Spleen (tissue), 11 donors: ENCODE data around the gene NOTUM. TPM values are rescaled to one million over a fixed set of nuclear protein-coding genes. Genes with fewer than 3 reads are reported as not detected.

ENCODE experiments used
- DNase-seq: peaks from one replicate; pipeline ENCODE4 v3.0.0-alpha.2; 2020
- H3K27ac ChIP-seq, 8 donors: fragments of 200-600 bp; sonication (generic) in 7 of 8; 1 replicate in 4 of 8; 2 replicates in 4 of 8; pipeline versions ENCODE4 v1.5.0 to v1.8.0; 2016 to 2021; ENCODE audit warnings: inconsistent platforms in 4 of 8, mild to moderate bottlenecking in 4 of 8, moderate library complexity in 1 of 8
- H3K27me3 ChIP-seq, 7 donors: fragments of 200-600 bp; sonication (generic) in 6 of 7; replicated peaks in 1 of 7; 1 replicate in 4 of 7; 2 replicates in 3 of 7; pipeline versions ENCODE4 v1.5.0 to v1.8.0; 2016 to 2021; ENCODE audit warnings: inconsistent platforms in 3 of 7, mild to moderate bottlenecking in 1 of 7
- H3K36me3 ChIP-seq, 6 donors: fragments of 200-600 bp; sonication (generic) in 5 of 6; 1 replicate in 4 of 6; 2 replicates in 2 of 6; pipeline versions ENCODE4 v1.5.0 to v1.8.0; 2016 to 2021; ENCODE audit warnings: inconsistent platforms in 2 of 6
- H3K4me1 ChIP-seq, 6 donors: fragments of 200-600 bp; sonication (generic) in 5 of 6; 1 replicate in 3 of 6; 2 replicates in 3 of 6; pipeline versions ENCODE4 v1.5.0 to v1.8.0; 2016 to 2021; ENCODE audit warnings: inconsistent platforms in 3 of 6
- H3K4me3 ChIP-seq, 8 donors: fragments of 200-600 bp; sonication (generic) in 7 of 8; 1 replicate in 4 of 8; 2 replicates in 4 of 8; pipeline versions ENCODE4 v1.5.0 to v1.8.0; 2016 to 2021; ENCODE audit warnings: inconsistent platforms in 4 of 8, mild to moderate bottlenecking in 4 of 8, moderate library complexity in 2 of 8
- H3K9me3 ChIP-seq, 8 donors: fragments of 200-600 bp; sonication (generic) in 7 of 8; 1 replicate in 4 of 8; 2 replicates in 4 of 8; pipeline versions ENCODE4 v1.5.0 to v1.8.0; 2016 to 2021; ENCODE audit warnings: inconsistent platforms in 4 of 8
- CTCF ChIP-seq, 11 experiments: fragments of 200-600 bp in 7 of 11; fragments of 450-650 bp in 4 of 11; sonication (generic) in 4 of 11; IDR thresholded peaks in 8 of 11; conservative IDR thresholded peaks in 3 of 11; 1 replicate in 7 of 11; 2 replicates in 4 of 11; pipeline versions ENCODE4 v1.4.0 to v1.8.0; 2016 to 2021; ENCODE audit warnings: antibody characterized with exemption in 11 of 11, inconsistent platforms in 4 of 11, mild to moderate bottlenecking in 1 of 11
- POLR2A ChIP-seq, 3 donors: fragments of 450-650 bp; IDR thresholded peaks; one replicate each; pipeline ENCODE4 v1.5.1; 2017; ENCODE audit warnings: antibody characterized with exemption in 3 of 3, mild to moderate bottlenecking in 1 of 3
- POLR2AphosphoS5 ChIP-seq, 3 donors: sonication (generic); formaldehyde crosslinking; IDR thresholded peaks; one replicate each; pipeline ENCODE4 v1.5.1; 2017; ENCODE audit warnings: antibody characterized with exemption in 3 of 3
- WGBS, 5 donors: extraction: QIAGEN DNeasy Blood & Tissue Kit in 3 of 5; methylation state at CpG; one replicate each; pipeline versions ENCODE4 v1.1.5 to v1.1.7; 2013 to 2018; 5-methylcytosine and 5-hydroxymethylcytosine counted together
- intact Hi-C: fragments of 100-400 bp; cut with DNase I; formaldehyde crosslinking; loops from one replicate; pipeline ENCODE4 v1.15.0; 2023; ENCODE audit warnings: low total_unique reads
- polyA plus RNA-seq, 3 donors: library from polyadenylated mRNA; stranded (reverse); fragments of 200-250 nt; gene quantifications; one replicate each; pipeline ENCODE4 v1.2.1, GENCODE V29; 2013
- total RNA-seq, 7 donors: library from RNA; depleted of rRNA in 3 of 7; stranded (reverse); fragments of >200 nt in 3 of 7; fragmentation: NEBNext Ultra II Directional in 4 of 7; extraction: Animal tissue kit (Norgen Biotek cat#: 25700) in 4 of 7; gene quantifications; one replicate each; pipeline versions ENCODE4 v1.1.0 to v1.2.1, GENCODE V29; 2016 to 2021
- donor health status: healthy with polysubstance abuse.
- donor health status: DM: no; HTN: no; CAD: no; lungs with moderate emphysema.
- donor health status: DM: no; HTN: no; CAD: no.
- donor health status: Bipolar disorder and iron deficiency.
- donor health status: healthy.
- donor health status: DM: no; HTN: no; CAD: no.
- donor health status: DM: yes; HTN: yes; CAD: no.

Gene NOTUM
- total and polyA plus RNA-seq, 10 donors: 0.03 to 0.85 (median 0.11) TPM; not detected in 5

DNA sequence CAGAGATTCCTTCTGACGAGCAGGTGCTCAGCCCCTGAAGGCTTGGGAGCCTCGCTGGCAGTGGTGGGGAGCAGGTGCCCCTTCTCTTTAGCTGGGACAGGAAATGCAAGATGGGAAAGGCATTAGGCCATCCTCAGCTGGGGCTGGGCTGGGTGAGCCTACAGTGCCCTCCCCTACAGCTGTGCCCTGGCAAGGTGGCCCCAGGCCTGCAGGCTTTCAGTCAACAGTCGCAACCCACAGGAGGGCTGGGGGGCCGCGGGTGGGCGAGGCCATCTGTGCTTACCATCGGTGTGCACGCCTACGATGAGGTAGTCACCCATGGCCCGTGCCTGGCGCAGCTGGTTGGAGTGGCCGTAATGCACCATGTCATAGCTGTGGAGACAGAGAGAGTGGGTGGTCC is 51.8 kb downstream of the NOTUM start:
- Histone ChIP-seq H3K36me3 (peaks cover 2 to 78% (median 37%) of the 10 kb centered on the region in 6 donors), H3K27ac (no peak overlapping the region), H3K4me1 (peaks cover 8 to 33% (median 21%) of the 10 kb centered on the region in 6 donors), H3K9me3 (no peaks in the 10 kb centered on the region), H3K4me3 (no peak overlapping the region), H3K27me3 (no peaks in the 10 kb centered on the region)
- TF ChIP-seq CTCF (IDR thresholded peaks at IDR 0.05 in 8 of 11, conservative IDR thresholded peaks at IDR 0.05 in 3 of 11) (no peak), POLR2AphosphoS5 (IDR thresholded peaks at IDR 0.05) (no peak), POLR2A (IDR thresholded peaks at IDR 0.05) (no peak)
- 91 to 95% (median 94%) methylated on average over 4 to 12 of the region's 12 CpGs for WGBS, 5 donors
- intact Hi-C loops: no loop called here
- DNase-seq: no peak

DNA sequence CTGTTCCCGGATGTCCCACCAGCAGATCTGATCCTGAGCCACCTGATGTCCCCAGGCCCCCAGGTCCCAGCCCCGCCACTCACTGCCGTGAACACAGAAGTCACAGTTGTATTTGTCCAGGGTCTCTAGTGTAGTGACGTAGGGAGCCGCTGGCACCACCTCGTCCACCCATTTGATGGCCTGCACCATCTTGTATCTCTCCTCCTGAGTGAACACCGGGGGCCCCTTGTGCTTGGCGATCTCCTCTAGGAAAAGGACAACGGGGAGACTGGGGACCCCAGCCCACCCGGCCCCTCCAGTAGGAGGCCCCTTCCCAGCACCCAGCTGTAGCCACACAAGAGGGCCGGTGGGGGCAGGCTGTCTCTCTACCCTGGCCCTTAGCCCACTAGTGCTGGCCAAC is 52.2 kb downstream of the NOTUM start:
- TF ChIP-seq POLR2AphosphoS5 (IDR thresholded peaks at IDR 0.05): no peak
- TF ChIP-seq CTCF (IDR thresholded peaks at IDR 0.05 in 8 of 11, conservative IDR thresholded peaks at IDR 0.05 in 3 of 11): no peak
- no peak for TF ChIP-seq POLR2A (IDR thresholded peaks at IDR 0.05)
- WGBS, 5 donors: 92 to 99% (median 96%) methylated on average over 10 to 11 of the region's 11 CpGs
- no peak overlapping the region for H3K27ac ChIP-seq
- H3K27me3 ChIP-seq: no peaks in the 10 kb centered on the region
- H3K4me3 ChIP-seq: no peak overlapping the region
- no peak for DNase-seq
- H3K4me1 ChIP-seq: peaks cover 8 to 33% (median 21%) of the 10 kb centered on the region in 6 donors
- H3K9me3 ChIP-seq: no peaks in the 10 kb centered on the region
- H3K36me3 ChIP-seq: peaks cover 0 to 78% (median 34%) of the 10 kb centered on the region in 6 donors
- intact Hi-C loops: no loop called here

DNA sequence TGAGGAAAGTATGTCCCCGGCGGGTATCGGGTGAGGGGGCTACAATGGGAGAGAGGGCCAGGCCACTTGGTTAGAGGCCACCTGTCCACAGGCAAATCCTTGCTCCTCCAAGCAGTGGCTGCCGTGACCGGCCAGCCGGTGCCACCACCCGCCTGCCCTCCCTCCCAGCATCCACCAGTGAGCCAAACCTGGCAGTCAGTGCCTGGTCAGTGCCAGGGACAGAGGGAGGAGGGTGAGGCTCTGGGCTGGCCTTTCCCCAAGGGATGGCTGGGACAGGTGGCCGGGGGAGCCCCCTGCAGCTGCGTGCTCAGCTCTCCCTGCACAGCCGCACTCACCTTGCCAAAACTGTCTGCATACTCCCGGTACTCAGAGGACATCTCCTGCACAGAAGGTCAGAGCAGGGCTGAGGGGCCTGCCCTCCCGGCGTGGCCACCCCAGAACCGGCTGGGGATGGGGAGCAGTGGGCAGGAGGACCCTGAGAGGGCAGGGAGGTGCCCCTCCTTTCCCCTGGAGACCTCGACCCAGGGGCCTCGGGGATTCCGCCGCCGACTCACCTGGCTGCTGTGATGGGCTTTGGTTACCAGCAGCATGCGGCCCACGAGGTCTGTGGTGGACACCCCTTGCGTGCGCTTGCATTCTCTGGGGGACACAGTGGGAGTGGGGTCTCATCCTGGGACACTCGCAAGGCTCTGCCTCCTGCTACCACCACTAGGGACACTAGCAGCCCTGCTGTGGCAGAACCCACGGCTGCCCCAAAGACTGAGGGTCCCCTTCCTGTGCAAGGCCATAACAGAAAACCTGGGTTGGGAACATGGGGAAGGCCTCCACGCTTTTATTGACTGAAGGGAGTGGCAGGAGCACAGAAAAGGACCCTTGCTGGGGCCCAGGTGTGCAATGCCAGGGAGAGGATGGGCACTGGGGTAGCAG is 53.5 kb downstream of the NOTUM start:
- DNase-seq: no peak
- TF ChIP-seq POLR2A (IDR thresholded peaks at IDR 0.05) (no peak), POLR2AphosphoS5 (IDR thresholded peaks at IDR 0.05) (no peak), CTCF (IDR thresholded peaks at IDR 0.05 in 8 of 11, conservative IDR thresholded peaks at IDR 0.05 in 3 of 11) (no peak)
- Histone ChIP-seq H3K4me3 (no peak overlapping the region), H3K27me3 (peaks cover 0 to 11% (median under 1%) of the 10 kb centered on the region in 7 donors), H3K27ac (no peak overlapping the region), H3K4me1 (peaks cover 8 to 40% (median 28%) of the 10 kb centered on the region in 6 donors), H3K36me3 (peaks cover 0 to 71% (median 21%) of the 10 kb centered on the region in 6 donors), H3K9me3 (no peaks in the 10 kb centered on the region)
- 91 to 96% (median 93%) methylated on average over 12 to 26 of the region's 26 CpGs for WGBS, 5 donors
- intact Hi-C loops: no loop called here
